Breast epithelium (tissue), 4 donors: ENCODE results near the gene PCDH9. TPM values are rescaled to one million over a fixed set of nuclear protein-coding genes. Genes with fewer than 3 reads are reported as not detected.
"Not testable (repeated sequence)": the region's sequence is repeated elsewhere in the genome, so short reads cannot be mapped to it uniquely, and the experiment has no call there.

Experiments used
- DNase-seq, 2 donors: peaks; one replicate each; pipeline ENCODE4 v3.0.0-alpha.2; 2019; ENCODE audit warnings: low spot score in 2 of 2
- H3K27ac ChIP-seq, 2 donors: fragments of 200-600 bp; sonication (generic) in 1 of 2; one replicate each; pipeline ENCODE4 v1.5.1; 2016 to 2019; ENCODE audit warnings: mild to moderate bottlenecking in 1 of 2
- H3K27me3 ChIP-seq, 2 donors: fragments of 200-600 bp; sonication (generic) in 1 of 2; one replicate each; pipeline versions ENCODE4 v1.5.1 to v1.6.0; 2017 to 2019; ENCODE audit warnings: control low read depth in 1 of 2, mild to moderate bottlenecking in 1 of 2
- H3K36me3 ChIP-seq: fragments of 200-600 bp; one replicate; pipeline ENCODE4 v1.5.1; 2019
- H3K4me1 ChIP-seq, 2 donors: fragments of 200-600 bp; sonication (generic); one replicate each; pipeline ENCODE4 v1.5.1; 2016 to 2019; ENCODE audit warnings: control low read depth in 1 of 2
- H3K4me3 ChIP-seq, 3 donors: fragments of 200-600 bp; sonication (generic); 1 replicate in 2 of 3; 2 replicates in 1 of 3; pipeline ENCODE4 v1.5.1; 2016 to 2019; ENCODE audit warnings: mild to moderate bottlenecking in 3 of 3, moderate library complexity in 2 of 3
- H3K9me3 ChIP-seq, 2 donors: fragments of 200-600 bp; sonication (generic) in 1 of 2; one replicate each; pipeline ENCODE4 v1.5.1; 2016 to 2019; ENCODE audit warnings: control low read depth in 1 of 2
- CTCF ChIP-seq, 3 donors: fragments of 450-650 bp; IDR thresholded peaks; one replicate each; pipeline ENCODE4 v1.5.1; 2016 to 2017; ENCODE audit warnings: antibody characterized with exemption in 3 of 3, mild to moderate bottlenecking in 3 of 3, moderate library complexity in 3 of 3
- POLR2A ChIP-seq: fragments of 450-650 bp; IDR thresholded peaks from one replicate; pipeline ENCODE4 v1.6.1; 2016; ENCODE audit warnings: antibody characterized with exemption, mild to moderate bottlenecking, moderate library complexity
- POLR2AphosphoS5 ChIP-seq, 3 donors: sonication (generic); formaldehyde crosslinking; IDR thresholded peaks; one replicate each; pipeline ENCODE4 v1.6.1; 2017; ENCODE audit warnings: antibody characterized with exemption in 3 of 3
- intact Hi-C: fragments of 100-400 bp; cut with DNase I; formaldehyde crosslinking; loops from one replicate; pipeline ENCODE4 v1.15.1; 2023; ENCODE audit warnings: low total_unique reads
- total RNA-seq, 3 donors: library from RNA; depleted of rRNA; stranded (reverse); fragments of >200 nt; gene quantifications; one replicate each; pipeline ENCODE4 v1.1.0, GENCODE V29; 2016

The PCDH9 gene
- total RNA-seq, 3 donors from 2014 or later, result 0.98 to 26.7 (median 3.7) TPM

DNA sequence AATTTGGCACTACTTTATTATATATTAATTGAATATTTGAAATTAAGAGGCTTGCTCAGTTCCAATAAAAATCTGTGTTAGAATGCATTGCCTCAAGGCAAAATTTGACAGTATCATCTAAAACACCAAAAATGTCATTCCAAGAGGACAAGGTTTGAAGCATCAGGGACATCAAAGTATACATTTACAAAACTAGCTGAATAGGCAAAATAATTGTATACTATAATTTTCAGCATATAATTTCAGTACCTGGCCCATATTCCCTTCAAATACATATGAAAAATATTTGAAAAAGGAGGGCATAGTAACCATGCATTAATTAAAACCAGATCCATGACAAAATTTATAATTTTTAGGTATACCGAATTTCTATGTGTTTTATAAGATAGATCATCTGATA lies 963.8 kb downstream of the PCDH9 start:
- H3K27me3 ChIP-seq, result no peaks in the 10 kb centered on the region
- no peaks in the 10 kb centered on the region for H3K4me1 ChIP-seq
- no peaks in the 10 kb centered on the region for H3K36me3 ChIP-seq
- no peak for DNase-seq
- TF ChIP-seq POLR2AphosphoS5 (IDR thresholded peaks at IDR 0.05) (no peak), POLR2A (no peak), CTCF (IDR thresholded peaks at IDR 0.05) (no peak)
- no peak overlapping the region for H3K27ac ChIP-seq
- no peak overlapping the region for H3K4me3 ChIP-seq
- no peaks in the 10 kb centered on the region for H3K9me3 ChIP-seq
- intact Hi-C loops, result no loop called here

DNA sequence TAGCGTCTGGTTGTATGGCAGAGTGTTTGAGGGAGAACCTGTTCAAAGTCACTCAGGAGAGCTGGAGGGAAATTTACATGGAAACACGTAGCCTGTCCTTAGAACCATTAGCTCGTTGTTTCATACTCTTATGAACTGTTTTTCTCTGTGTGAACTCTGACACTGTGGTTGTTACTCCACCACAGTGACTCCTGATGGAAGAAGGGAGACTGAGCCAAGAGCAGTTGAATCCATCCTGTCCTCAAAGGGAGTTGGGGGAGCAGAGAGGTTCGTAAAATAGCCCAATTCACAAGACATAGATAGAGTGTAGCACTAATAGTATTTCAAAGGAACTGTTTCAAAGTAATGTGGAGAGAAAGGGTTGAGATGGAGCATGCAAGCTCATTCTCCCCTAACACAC lies 964.8 kb downstream of the PCDH9 start:
- Histone ChIP-seq H3K27ac (no peak overlapping the region), H3K9me3 (no peaks in the 10 kb centered on the region)
- intact Hi-C loops, result no loop called here

GRCh38 chr13:66264971-66265370 lies 965.2 kb downstream of the PCDH9 start:
- intact Hi-C loops, result no loop called here
- TF ChIP-seq CTCF (IDR thresholded peaks at IDR 0.05), result no peak
- no peak for TF ChIP-seq POLR2A
- TF ChIP-seq POLR2AphosphoS5 (IDR thresholded peaks at IDR 0.05), result no peak

More for the DNA sequence above, 964.8 kb downstream of the PCDH9 start:
- Histone ChIP-seq H3K36me3 (no peaks in the 10 kb centered on the region), H3K27me3 (no peaks in the 10 kb centered on the region), H3K4me3 (no peak overlapping the region), H3K4me1 (no peaks in the 10 kb centered on the region)
- DNase-seq, result no peak
- TF ChIP-seq CTCF (IDR thresholded peaks at IDR 0.05) (no peak), POLR2A (no peak), POLR2AphosphoS5 (IDR thresholded peaks at IDR 0.05) (no peak)

DNA sequence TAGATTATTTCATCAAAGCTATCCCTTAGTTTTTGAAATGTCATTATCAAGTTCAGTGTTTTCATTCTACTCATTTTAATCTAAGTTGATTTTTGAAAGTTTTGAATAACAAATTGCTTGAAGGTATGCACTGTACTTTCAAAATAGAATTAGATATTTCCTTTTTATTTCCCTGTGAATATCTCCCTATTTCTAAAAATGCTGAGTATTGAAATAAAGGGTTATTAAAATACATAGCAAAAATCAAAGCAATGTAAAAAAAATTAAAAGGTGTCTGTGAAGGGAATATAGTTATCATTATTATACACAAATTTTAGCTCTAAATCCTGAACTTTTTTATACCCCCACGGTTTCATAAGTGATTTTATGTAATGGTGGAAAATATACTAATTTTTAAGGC lies 967.8 kb downstream of the PCDH9 start:
- DNase-seq, result no peak
- Histone ChIP-seq H3K9me3 (no peaks in the 10 kb centered on the region), H3K36me3 (no peaks in the 10 kb centered on the region), H3K4me3 (no peak overlapping the region), H3K4me1 (no peaks in the 10 kb centered on the region), H3K27me3 (no peaks in the 10 kb centered on the region), H3K27ac (no peak overlapping the region)
- TF ChIP-seq POLR2AphosphoS5 (IDR thresholded peaks at IDR 0.05) (no peak), POLR2A (no peak), CTCF (IDR thresholded peaks at IDR 0.05) (no peak)
- intact Hi-C loops, result no loop called here

More at GRCh38 chr13:66264971-66265370, 965.2 kb downstream of the PCDH9 start:
- no peak overlapping the region for H3K4me3 ChIP-seq
- no peak for DNase-seq
- no peak overlapping the region for H3K27ac ChIP-seq
- no peaks in the 10 kb centered on the region for H3K9me3 ChIP-seq
- no peaks in the 10 kb centered on the region for H3K36me3 ChIP-seq
- no peaks in the 10 kb centered on the region for H3K4me1 ChIP-seq
- no peaks in the 10 kb centered on the region for H3K27me3 ChIP-seq

GRCh38 chr13:66259426-66259825 lies 970.7 kb downstream of the PCDH9 start:
- intact Hi-C loops, DNase-seq, H3K4me1 ChIP-seq, H3K27ac ChIP-seq, H3K36me3 ChIP-seq, H3K9me3 ChIP-seq, H3K27me3 ChIP-seq, H3K4me3 ChIP-seq: not testable (repeated sequence)
